Measurements from ENCODE around the gene PGLYRP2. TPM values are rescaled to one million over a fixed set of nuclear protein-coding genes. Genes with fewer than 3 reads are reported as not detected.
"Not testable (repeated sequence)": the region's sequence is repeated elsewhere in the genome, so short reads cannot be mapped to it uniquely, and the experiment has no call there.

The PGLYRP2 gene
- polyA plus RNA-seq, 4 donors = 0.05 to 0.11 TPM; not detected in 2

DNA sequence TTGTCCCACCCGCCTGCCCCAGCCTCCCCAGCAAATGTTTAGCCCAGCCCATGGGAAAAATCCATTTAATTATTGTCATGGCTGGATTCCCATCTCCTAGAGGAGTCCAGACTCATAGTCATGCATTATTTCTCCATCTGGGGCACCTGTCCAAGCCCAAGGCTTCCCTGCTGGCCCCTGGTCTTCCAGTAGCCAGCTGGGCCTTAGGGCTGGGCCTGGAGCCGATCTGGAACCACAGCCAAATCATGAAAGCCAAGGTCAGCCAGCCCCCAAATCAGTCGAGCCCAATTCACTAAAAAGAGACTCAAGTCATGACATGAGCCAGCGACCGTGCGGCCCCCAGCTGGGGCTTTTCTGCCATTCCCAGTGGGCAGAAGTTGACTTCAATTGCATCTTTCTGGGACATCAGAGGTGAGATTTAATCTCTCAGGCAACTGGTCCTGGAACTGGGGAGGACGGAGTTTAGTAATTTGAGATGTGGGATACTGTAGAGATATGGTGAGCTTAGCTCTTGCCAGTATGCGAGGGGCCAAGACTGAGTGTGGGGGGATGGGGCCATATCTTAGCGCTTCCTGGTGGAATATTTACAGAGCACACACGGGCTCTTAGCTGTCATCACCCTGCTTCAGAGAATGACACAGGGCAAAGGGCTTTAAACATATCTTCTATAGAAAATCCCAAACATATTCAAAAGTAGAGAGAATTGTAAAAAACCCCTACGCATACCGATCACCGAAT, 9.4 kb upstream of the PGLYRP2 start:
- DNase-seq (ENCODE audit: low read depth in 4 of 4, low spot score in 2 of 4) = no peak

- DNase-seq (ENCODE audit: low read depth in 4 of 4, low spot score in 2 of 4) = no peak
These were observed 7.7 kb upstream of the PGLYRP2 start for GRCh38 chr19:15487038-15487437.

GRCh38 chr19:15485768-15486167, 6.5 kb upstream of the PGLYRP2 start:
- not testable (repeated sequence) for DNase-seq (ENCODE audit: low read depth in 4 of 4, low spot score in 2 of 4)

DNA sequence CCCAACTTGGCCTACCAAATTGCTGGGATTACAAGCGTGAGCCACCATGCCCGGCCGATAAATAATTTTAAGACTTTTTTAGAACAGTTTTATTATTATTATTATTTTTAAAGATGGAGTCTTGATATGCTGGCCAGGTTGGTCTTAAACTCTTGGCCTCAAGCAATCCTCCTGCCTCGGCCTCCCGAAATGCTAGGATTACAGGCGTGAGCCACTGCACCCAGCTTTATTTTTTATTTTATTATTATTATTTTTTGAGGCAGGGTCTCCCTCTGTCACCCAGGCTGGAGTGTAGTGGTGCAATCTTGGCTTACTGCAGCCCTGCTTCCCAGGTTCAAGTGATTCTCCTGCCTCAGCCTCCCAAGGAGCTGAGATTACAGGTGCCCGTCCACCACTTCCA, 1.7 kb upstream of the PGLYRP2 start:
- not testable (repeated sequence) for DNase-seq (ENCODE audit: low read depth in 4 of 4, low spot score in 2 of 4)

DNA sequence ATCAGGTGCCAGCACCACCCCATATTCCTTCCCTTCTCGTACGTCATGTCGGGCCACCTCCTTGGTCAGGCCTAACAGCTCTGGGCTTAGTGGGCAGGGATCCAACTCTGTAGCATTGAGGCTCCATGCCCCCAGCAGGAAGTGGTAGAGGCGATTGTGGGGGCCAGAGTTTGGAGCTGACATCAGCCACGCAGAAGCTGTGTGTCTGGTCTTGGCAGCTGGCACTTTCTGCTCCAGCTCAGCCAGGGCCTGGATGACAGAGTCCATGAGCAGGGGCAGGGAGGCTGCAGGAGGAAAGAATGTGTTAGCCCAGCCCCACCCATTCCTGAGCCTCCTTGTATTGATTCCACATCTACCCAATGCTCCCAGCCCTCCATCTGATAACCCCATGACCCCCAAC, 3.0 kb downstream of the PGLYRP2 start:
- no peak for DNase-seq (ENCODE audit: low read depth in 4 of 4, low spot score in 2 of 4)

DNA sequence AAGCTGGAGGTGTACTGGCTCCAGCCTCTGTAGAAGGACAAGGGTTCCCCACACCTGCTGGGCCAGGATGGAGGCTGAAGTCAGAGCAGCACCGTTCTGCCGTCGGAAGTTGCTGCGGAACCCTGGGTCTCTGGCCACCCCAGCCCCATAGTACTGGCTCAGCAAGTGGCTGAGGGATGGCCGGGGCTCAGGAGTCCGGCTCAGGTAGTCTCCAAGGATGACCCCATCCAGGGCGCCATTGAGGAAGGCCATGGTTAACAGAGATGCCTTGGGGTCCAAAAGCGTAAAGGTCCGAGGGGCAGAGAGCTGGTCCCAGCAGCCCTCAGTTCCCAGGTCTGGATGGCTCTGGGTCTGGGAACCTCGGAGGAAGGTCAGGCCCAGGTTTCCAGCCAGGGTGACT, 3.7 kb downstream of the PGLYRP2 start:
- no peak for DNase-seq (ENCODE audit: low read depth in 4 of 4, low spot score in 2 of 4)

- no peak for DNase-seq (ENCODE audit: low read depth in 4 of 4, low spot score in 2 of 4)
These were observed 4.1 kb downstream of the PGLYRP2 start for GRCh38 chr19:15475169-15475568.

DNA sequence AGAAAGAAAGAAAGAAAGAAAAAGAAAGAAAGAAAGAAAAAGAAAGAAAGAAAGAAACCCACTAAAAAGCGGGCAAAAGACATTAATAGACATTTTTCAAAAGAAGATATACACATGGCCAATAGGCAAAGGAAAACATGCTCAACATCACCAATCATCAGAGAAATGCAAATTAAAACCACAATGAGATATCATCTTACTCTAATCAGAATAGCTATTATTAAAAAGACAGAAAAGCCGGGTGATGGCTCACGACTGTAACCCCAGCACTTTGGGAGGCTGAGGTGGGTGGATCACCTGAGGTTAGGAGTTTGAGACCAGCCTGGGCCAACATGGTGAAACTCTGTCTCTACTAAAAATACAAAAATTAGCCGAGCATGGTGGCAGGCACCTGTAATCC, 5.5 kb downstream of the PGLYRP2 start:
- DNase-seq (ENCODE audit: low read depth in 4 of 4, low spot score in 2 of 4) = not testable (repeated sequence)

DNA sequence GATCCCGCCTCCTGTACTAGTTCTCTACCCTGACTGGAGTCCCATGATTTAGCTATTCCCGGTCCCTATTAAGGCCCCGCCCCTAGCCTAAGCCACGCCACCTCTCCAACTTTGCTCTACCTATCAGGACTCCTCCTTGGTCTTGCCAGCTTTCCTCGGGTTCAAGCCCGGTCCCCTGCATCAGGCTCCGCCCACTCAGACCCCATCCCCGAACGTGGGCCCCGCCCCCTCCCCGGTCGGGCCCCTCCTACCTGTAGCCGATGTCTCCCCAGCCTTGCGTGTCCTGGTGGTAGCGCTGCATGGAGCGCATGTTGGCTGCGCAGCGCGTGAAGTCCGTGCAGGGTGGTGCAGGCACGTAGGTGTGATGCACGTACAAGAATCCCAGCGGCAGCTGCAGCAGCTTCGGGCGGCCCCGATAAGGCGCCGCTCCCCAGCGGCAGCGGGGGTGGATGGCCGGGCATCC, 7.6 kb downstream of the PGLYRP2 start:
- DNase-seq (ENCODE audit: low read depth in 4 of 4, low spot score in 2 of 4) = no peak

GRCh38 chr19:15469513-15470297, 9.6 kb downstream of the PGLYRP2 start:
- no peak for DNase-seq (ENCODE audit: low read depth in 4 of 4, low spot score in 2 of 4)

GRCh38 chr19:15468675-15469512, 10.4 kb downstream of the PGLYRP2 start:
- DNase-seq (ENCODE audit: low read depth in 4 of 4, low spot score in 2 of 4) = no peak

- DNase-seq (ENCODE audit: low read depth in 4 of 4, low spot score in 2 of 4) = no peak
These were observed 11.5 kb downstream of the PGLYRP2 start for GRCh38 chr19:15467734-15468214.

DNA sequence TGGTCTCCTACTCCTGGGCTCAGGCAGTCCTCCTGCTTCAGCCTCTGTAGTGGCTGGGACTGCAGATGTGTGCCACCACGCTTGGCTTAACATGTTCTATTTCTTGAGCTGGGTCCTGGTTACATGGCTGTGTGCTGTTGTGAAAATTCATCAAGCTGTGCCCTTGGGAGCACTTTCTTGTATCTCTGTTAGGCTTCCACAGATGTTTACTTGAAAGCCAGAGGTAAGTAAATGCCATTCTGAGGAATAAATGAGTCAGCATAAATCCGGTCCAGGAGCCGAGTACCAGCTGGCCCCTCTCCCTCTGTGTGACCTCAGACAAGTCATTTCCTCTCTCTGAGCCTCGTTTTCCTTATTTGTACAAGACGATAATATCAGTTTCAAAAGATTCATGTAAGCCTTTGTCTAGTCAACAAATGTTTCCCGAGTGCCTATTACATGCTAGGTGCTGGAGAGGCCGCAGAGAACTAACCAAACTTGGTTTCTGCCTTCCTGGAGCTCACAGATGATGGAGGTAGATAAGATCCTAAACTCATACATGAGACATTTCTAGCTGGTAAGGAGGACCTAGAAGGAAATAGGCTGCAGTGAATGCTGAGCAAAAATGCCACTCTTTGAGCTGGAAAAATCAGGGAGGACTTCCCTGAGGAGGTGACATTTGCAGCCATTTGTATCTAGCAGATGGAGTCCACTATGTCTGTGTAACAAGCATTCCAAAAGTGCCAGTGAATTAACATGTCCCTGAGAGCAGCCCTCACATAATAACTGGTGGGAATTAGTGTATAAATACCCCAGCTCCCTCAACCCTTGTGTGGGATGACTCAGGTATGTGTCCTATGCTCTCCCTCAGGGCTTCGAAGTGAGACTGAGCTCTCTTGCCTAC, 12.2 kb downstream of the PGLYRP2 start:
- DNase-seq (ENCODE audit: low read depth in 4 of 4, low spot score in 2 of 4) = no peak

GRCh38 chr19:15464394-15465385, 14.6 kb downstream of the PGLYRP2 start, which contains the start of gene RASAL3:
Gene RASAL3 (minus strand): TSS chr19:15464544. CDS start chr19:15464358, 186 bp downstream.
- no peak for DNase-seq (ENCODE audit: low read depth in 4 of 4, low spot score in 2 of 4)

- DNase-seq (ENCODE audit: low read depth in 4 of 4, low spot score in 2 of 4) = no peak
These were observed 15.4 kb downstream of the PGLYRP2 start for GRCh38 chr19:15463861-15464371.

DNA sequence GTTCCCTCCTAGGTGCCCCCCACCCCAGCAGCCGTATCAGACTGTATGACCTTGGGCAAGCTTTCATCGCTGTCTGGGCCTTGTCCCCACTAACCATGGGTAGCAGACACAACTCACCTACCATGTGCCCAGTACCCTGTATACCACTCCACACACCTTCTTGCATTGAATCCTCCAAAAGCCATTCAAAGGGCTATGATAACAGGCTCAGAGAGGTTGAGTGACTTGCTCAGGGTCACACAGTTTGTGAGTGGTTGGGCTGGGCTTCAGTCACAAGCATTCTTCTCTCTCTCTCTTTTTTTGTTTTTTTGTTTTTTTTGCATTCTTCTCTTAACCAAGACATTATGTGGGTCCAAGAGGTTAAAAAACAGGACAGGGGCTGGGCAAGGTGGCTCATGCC, 17.6 kb downstream of the PGLYRP2 start:
- no peak for DNase-seq (ENCODE audit: low read depth in 4 of 4, low spot score in 2 of 4)

- DNase-seq (ENCODE audit: low read depth in 4 of 4, low spot score in 2 of 4) = no peak
These were observed 21.4 kb downstream of the PGLYRP2 start for GRCh38 chr19:15457701-15458484.

Data from left renal cortex interstitium (tissue), 4 donors.